Left lobe of liver (tissue), 2 donors: Measurements from ENCODE around the gene PSEN2. TPM values are rescaled to one million over a fixed set of nuclear protein-coding genes. Genes with fewer than 3 reads are reported as not detected.

Source experiments
- ATAC-seq: fragments of 200-7000 bp; cut with Tn5 transposase; one replicate; pipeline ENCODE4 v1.9.1; 2020; ENCODE audit warnings: mild to moderate bottlenecking, moderate library complexity
- DNase-seq: peaks from one replicate; pipeline ENCODE4 v3.0.0-alpha.2; 2020; ENCODE audit warnings: low spot score
- total RNA-seq: library from RNA; stranded (reverse); gene quantifications from one replicate; pipeline ENCODE4 v1.2.1, GENCODE V29; 2021
- donor health status: DM: no; HTN: no; CAD: no; lungs with moderate emphysema.
- donor health status: DM: no; HTN: yes; CAD: no.

Gene PSEN2
- total RNA-seq, 1 donor from 2014 or later = 21.7 TPM

DNA sequence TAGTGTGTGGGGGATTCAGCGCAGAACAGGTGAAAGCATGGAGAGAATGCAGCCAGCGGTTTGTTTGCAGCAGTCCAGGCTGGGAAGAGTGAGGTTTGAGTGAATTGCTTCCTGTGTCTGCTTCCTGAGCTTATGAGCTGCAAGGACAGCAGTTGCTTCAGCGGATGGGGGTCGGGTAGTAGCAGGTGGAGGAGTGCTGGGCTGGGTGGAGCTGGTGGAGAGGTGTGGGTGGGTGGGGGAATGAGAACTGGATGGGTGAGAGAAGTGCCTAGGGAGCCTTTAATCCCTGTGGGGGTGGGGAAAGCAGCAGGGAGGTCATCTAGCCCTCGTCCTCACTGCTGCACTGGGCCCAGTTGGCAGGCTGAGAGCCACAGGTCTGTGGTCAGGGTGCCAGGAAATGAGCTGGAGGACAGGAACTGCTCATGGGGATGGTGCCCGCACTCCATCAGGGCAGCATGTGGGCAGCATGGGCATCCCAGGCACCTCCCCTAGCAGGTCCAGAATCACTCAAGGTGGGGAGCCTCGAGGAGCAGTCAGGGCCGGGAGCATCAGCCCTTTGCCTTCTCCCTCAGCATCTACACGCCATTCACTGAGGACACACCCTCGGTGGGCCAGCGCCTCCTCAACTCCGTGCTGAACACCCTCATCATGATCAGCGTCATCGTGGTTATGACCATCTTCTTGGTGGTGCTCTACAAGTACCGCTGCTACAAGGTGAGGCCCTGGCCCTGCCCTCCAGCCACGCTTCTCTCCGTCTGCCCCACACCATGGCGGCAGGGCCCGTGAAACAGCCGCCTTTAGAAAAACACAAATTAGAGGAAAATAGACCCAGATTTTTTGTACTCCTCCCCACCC, 14.8 kb downstream of the PSEN2 start:
- DNase-seq = no peak
- no peak for ATAC-seq

DNA sequence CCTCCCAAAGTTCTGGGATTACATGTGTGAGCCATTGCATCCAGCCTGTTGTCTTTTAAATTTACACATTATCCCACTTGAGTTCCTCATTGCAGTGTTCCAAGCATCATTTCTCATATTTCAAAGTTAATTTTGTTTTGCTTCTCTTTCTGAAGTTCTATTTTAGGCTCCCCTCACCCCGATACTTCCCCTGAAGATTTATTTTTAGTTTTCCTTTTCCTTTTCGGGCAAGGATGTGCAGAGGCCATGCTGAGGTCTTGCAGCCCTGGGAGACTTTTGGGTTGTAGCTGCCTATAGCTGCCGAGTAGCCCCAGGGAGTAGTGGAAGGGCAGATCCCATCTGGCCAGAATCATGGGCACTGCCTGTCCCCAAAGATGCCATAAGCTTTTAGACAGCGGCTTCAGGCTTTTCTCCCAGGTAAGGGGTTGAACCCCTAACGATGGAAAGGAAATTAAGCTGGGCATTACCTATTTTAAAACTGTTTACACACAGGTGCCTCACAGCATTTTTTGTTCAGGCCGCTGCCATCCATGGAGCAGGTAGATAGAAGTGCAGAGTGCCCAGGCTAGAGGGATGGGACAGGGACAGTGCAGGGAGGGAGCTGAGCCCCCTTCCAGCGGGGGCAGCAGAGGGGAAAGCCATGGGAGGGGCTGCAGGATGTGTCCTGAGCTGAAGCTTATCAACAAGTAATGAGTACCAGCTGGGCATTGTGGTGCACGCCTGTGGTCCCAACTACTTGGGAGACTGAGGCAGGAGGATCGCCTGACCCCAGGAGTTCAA, 15.9 kb downstream of the PSEN2 start:
- DNase-seq (no peak), ATAC-seq (no peak)

DNA sequence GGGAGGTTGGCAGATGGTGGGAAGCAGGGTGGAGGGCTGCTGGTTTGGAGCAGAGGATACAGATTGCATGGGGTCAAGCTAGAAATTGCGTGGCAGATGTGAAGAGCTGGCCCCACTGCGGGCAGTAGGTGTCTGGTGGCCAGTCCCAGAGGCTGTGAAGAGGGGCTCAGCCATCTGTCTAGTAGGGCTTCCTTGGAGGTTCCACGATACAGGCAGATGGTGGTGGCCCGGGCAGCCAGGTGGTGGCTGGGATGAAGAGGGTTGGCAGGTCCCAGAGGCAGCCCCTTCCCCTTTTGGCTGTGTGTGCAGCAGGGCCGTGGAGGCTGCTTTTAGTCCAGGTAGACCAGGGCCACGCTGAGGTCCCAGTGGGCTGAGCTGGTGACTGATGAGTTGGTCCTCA, 16.6 kb downstream of the PSEN2 start:
- no peak for DNase-seq

DNA sequence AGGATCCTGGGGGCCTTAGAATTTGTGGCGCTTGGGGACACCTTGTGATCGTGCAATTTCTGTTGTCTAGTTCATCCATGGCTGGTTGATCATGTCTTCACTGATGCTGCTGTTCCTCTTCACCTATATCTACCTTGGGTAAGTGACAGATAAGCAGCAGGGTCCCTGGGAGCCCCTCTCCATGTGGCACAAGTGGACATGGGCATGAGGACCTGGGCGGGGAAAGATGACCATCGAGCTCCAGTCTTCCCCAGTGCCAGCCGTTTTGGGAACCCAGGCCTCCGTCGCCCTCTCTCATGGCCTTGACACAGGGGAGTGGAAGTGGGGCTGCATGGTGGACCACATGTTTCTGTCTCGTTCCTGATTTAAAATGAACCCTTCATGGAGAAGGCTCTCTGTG, 17.6 kb downstream of the PSEN2 start:
- no peak for DNase-seq
- ATAC-seq = no peak

More for the DNA sequence above, 16.6 kb downstream of the PSEN2 start:
- no peak for ATAC-seq

DNA sequence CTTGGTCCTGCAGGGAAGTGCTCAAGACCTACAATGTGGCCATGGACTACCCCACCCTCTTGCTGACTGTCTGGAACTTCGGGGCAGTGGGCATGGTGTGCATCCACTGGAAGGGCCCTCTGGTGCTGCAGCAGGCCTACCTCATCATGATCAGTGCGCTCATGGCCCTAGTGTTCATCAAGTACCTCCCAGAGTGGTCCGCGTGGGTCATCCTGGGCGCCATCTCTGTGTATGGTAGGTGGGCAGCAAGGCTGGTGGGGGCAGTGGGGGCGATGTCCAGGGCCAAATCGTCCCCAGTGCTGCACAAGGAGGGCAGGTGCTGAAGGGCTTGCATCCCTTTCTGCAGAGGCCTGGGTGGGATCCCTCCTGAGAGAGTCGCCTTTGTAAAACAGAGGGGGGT, 18.4 kb downstream of the PSEN2 start:
- ATAC-seq = no peak
- no peak for DNase-seq

DNA sequence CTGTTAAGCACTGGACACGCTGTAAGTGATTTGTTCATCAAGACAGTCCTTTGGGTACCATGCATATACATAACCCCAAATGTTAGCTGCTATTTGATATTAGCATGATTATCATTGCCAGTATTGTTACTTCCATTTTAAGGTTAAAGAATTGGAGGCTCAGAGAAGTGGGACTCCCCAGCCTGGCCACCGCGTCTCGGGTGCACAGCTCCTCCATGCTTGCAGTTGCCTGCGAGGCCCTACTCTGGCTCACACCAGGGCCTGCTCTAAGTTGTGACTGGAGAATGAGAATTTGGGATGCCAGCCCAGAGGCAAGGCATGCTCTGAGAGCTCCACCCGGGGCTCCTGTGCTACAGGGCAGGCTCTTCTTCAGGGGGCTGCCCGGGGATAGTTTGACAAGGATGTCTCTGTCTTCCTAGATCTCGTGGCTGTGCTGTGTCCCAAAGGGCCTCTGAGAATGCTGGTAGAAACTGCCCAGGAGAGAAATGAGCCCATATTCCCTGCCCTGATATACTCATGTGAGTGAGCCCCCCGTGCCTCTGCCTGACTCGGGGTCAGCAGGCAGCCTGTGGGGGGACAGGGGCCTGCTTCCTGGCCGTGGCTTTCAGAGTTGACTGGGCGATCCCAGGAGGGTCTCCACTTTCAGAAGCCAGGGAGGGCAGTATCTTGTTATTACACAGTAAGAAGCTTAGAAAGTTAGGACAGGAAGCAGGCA, 19.4 kb downstream of the PSEN2 start:
- ATAC-seq (no peak), DNase-seq (no peak)

DNA sequence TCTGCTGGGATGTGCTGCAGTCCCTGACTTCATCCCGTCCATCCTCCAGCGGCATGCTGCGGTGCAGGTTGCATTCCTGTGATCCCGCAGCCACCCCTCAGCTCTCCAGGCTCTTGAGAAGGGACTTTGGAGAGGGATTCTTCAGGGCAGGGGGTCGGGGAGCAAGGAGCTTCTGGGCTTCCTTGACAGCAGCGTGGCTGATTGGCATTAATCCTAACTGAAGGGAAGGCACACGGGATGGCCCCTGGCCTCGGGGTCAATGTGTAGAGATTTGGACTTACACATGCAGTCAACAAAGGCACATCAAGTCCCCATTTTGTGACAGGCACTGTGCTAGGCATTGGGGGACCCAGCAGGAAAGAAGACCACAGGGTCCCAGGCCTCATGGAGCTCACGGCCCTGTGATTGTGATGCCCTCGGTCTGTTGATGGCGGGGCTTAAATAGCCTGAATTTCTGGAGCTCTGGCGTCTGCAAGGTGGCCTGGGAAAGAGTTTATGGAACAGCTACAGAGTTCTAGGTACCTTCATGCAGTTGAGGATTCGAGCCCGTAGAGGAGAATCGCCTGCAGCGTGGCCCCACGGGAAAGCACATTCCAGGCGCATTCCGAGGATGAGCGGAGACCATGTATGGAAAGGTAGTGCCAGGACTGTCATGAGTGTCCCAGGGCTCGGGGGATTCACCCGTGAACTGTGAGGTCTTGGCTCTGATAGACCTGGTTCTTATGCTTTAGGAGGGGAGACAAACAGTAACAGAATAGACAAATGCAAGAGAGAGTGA, 20.1 kb downstream of the PSEN2 start:
- ATAC-seq (no peak), DNase-seq (no peak)

DNA sequence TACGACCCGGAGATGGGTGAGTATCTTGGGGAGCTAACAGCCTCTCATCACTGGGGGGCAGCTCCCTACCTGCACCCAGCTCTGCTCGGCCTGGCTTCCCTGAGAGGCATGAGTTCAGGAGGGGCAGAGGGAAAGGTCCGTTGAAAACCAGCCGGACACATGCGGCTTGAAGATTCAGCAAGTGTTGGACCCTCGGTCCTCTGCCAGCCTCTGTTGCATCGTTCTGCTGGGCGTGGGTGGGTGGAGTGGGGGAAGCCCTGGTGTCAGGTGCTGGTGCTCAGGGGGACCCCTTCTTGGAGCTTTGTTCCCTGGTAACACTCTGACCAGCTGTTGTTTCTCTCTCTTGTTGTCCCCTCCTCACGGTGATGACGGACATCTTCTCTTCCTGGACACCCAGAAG, 20.9 kb downstream of the PSEN2 start:
- DNase-seq (no peak), ATAC-seq (no peak)

DNA sequence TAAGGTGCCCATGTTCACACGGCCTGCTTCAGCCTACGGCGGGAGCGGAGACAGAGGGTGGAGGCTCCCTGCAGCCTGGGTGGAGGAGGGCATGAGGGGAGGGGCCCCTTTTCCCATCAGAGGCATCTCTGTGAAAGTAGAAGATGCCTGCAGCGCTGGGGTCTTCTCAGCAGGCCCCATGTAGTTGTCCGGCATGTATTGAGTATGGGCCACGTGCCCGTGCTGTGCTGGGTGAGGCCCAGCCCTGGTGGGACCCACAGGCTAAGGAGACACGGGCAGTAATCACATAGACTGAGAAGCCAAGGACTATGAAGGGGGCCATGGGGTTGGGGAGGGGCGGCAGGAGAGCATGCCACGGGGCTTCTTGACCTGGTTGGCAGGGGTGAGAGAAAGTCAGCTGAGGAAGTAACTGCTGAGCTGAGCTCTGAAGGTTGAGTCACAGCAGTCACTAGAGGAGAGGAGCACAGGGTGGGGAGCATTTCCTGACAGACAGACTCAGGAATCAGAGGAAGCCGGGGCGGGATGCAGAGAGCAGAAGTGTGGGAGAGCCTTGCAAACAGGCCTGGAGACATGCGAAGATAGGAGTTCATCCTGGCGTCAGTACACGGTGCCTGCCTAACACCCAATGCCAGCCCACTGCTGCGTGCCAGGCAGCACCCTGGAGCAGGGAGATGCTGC, 21.6 kb downstream of the PSEN2 start:
- ATAC-seq (peak; percentile 64), DNase-seq (no peak)

DNA sequence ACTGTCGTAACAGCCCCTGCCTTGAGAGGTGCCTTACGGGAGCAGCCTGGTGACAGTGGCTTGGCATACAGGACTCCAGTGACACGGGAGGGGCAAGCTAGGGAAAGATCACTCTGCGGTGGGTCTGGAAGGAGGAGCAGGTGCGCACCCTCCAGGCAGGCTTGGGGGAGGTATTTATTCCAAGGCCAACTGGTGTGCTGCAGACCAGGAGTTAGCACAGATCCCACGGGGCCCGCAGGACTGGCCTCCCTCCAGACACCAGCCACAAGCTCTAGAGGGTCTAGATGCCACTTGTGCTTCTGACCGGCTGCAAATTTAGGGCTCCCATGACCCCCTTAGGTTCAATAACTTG, 22.1 kb downstream of the PSEN2 start:
- DNase-seq (no peak), ATAC-seq (no peak)

DNA sequence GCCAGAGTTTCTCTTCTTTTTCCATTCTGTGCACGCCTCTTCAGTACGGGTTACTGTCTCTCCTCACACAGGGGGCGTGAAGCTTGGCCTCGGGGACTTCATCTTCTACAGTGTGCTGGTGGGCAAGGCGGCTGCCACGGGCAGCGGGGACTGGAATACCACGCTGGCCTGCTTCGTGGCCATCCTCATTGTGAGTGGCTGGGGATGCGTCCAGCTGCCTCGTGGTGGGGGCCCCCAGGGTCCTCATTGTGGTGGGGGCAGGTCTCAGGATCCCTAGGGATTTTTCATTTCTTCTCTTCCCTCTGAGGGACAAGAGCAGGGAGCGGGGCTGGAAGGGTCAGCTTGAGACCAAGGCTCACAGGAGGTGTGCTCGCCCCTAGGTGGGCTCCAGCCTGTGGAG, 23.5 kb downstream of the PSEN2 start:
- ATAC-seq = no peak
- no peak for DNase-seq

DNA sequence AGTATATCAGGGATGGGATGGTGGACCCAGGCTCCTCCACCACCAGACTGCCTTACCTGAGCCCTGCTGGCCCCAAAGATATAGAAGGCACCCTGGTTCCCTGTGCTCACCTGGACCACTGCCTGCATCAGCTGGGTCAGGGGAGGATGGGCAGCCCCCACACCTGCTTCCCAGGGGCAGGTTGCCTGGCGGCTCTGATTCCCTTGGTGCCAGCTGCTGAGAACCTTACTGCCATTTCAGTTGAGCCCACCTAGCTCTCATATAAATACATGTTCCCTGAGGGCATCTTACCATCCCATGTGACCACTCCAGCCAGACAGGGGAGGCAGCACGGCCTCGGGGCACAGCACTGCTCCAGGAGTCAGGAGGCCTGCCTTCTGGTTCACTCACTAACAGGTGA, 24.4 kb downstream of the PSEN2 start:
- ATAC-seq (no peak), DNase-seq (no peak)

DNA sequence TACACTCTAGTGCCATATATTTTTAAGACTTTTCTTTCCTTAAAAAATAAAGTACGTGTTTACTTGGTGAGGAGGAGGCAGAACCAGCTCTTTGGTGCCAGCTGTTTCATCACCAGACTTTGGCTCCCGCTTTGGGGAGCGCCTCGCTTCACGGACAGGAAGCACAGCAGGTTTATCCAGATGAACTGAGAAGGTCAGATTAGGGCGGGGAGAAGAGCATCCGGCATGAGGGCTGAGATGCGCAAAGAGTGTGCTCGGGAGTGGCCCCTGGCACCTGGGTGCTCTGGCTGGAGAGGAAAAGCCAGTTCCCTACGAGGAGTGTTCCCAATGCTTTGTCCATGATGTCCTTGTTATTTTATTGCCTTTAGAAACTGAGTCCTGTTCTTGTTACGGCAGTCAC, 25.2 kb downstream of the PSEN2 start:
- no peak for ATAC-seq

DNA sequence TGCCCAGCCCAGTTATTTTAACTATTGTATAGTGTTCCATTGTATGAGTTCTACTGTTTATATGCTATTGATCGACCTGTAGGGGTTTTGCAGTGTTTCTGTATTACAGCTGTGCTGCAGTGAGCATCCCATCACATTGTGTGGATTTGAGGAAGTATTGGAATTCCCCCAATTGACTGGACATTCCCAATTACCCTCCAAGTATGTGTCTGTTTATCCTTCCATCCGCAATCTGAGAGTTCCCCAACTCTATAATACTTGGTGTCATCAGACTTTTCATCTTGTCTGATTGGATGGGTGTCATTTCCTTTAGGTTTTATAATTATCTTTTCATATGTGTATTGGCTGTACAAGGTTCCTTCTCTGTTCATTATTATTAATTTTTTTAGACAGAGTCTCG, 27.8 kb downstream of the PSEN2 start:
- DNase-seq (no peak), ATAC-seq (no peak)

More for the DNA sequence above, 25.2 kb downstream of the PSEN2 start:
- no peak for DNase-seq

DNA sequence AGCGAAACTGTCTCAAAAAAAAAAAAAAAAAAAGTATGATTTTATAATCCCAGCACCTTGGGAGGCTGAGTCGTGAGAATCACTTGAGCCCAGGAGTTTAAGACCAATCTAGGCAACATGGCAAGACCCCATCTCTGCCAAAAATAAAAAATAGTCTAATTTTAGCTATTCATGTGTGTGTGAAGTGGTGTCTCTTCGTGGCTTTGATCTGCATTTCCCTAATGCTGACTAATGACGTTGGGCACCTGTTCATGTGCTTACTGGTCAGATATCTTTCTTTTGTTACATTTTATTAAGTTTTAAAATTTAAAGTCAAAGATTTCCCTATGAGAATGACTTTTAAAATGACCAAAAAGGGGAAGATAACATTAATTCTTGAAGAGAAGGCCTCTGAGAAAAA, 31.0 kb downstream of the PSEN2 start:
- ATAC-seq = no peak
- DNase-seq = no peak

DNA sequence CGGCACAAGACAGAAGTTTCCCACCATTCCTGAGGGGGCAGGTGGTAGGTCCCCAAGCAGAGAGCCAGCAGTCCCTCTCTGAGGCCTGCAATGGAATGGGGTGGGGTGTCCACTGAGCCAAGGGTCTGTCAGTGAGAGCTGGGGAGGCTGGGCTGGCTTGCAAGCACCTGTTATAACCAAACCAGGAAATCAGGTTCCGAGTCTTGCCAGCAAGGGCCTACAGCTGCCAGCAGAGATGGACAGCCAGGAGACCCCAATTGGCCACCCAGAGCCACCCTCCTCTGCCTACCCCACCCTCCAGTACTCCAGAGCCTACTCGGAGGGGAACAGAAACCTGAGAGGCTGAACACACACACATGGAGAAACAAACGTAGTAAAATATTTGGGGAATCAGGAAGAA, 32.2 kb downstream of the PSEN2 start:
- DNase-seq = no peak
- ATAC-seq = no peak

DNA sequence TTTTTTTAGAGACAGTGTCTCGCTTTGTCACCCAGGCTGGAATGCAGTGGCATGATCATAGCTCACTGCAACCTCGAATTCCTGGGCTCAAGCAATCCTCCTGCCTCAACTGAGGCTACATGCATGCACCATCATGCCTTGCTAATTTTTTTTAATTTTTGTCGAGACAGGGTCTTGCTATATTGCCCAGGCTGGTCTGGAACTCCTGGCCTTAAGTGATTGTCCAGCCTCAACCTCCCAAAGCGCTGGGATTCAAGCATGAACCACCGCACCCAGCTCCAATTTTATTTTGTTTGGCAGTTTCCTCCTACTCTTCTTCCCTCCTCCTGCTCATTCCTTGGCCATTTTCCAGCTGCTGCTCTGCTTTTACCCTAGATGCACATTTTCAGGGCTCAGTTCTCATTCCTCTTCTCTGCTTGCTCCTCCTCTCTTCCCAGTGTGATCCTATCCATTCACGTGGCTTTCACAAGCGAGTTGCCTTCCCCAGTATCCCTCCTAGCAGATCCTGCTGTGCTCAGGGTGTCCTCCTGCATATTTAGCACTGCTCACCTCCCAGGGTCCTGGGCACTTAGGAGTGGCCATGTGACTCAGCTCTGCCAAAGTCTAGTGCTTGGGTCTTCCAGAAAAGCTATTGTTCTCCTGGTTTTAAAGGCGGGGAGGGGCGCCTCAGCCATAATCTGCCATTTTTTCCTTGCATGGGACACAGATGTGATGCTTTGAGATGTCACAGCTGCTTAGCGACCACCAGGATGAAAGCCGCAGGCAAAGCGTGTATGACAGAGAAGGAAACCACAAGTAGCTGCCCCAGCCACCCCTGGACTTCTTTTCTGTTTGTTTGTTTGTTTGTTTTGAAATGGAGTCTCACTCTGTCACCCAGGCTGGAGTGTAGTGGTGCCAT, 33.7 kb downstream of the PSEN2 start:
- DNase-seq = no peak
- no peak for ATAC-seq

DNA sequence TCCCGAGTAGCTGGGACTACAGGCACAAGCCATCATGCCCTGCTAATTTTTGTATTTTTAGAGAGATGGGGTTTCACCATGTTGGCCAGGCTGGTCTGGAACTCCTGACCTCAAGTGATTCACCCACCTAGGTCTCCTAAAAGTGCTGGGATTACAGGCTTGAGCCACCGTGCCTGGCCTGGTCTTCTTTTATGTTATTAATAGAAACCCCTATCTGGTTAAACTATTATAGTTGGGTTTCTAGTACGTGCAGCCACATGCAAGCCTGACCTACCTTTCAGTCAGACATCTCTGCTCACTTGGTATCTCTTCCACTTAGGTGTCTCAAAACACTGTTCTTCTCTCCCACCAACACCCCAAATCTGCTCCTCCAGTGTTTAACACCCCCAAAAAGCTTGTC, 34.4 kb downstream of the PSEN2 start:
- ATAC-seq (no peak), DNase-seq (no peak)

DNA sequence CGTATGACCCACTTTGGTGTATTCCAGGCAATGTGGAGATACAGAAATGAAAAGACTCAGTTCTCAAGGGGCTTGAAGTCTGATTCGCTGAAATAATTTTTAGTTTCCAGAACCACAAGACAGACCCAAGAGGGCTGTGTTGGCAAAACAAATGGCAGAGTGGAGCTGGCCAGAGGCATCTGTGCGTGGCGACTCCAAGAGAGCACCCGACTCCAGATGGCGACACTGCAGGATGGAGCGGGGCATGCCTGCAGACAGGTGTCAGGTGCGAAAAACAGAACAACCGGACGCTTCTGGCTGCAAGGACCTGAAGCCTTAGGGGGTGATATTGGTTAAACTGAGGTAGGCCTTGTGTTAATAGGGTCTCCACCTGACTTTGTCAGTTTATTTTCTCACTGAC, 38.0 kb downstream of the PSEN2 start:
- no peak for ATAC-seq
- DNase-seq = no peak
